SH-SY5Y (cell line): Measurements from ENCODE around the gene PRSS36.

Experiments used
- GATA2 ChIP-seq: IDR thresholded peaks from 2 replicates; pipeline ENCODE4 v1.6.1; 2011; ENCODE audit warnings: mild to moderate bottlenecking, low read depth, low read length
- GATA3 ChIP-seq: IDR thresholded peaks from 2 replicates; pipeline ENCODE4 v1.6.1; 2011; ENCODE audit warnings: low read depth, mild to moderate bottlenecking, low read length, moderate library complexity

Gene PRSS36

DNA sequence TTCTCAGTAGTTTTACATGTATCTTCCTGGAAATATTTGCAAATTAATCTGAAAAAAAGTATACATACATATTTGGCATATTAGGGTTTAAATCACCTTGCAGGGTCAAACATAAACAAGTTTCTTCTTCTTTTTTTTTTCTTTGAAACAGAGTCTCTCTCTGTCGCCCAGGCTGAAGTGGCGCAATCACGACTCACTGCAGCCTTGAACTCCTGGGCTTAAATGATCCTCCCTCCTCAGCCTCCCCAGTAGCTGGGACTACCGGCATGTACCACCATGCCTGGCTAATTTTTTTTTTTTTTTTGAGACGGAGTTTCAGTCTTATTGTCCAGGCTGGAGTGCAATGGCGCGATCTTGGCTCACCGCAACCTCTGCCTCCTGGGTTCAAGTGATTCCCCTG, 17.4 kb upstream of the PRSS36 start:
- TF ChIP-seq GATA2, result no peak
- TF ChIP-seq GATA3, result no peak

DNA sequence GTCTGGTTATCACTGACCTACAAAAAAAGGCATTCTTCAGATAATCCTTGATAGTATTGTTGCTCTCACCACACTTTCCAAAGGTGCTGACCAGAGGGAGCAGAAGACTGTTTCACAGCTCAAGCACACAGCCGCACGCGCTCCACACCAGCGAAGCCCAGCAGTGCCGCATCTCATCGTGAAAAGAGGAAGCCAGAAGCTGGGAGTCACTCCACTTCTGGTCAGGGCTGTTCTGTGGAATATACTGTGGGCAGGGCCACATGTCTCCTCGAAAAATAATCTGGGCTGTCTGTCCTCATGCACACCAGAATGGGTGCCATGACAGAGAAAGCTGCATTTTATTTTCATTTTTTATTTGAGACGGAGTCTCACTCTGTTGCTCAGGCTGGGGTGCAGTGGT, 7.3 kb upstream of the PRSS36 start:
- TF ChIP-seq GATA3 (no peak), GATA2 (no peak)

DNA sequence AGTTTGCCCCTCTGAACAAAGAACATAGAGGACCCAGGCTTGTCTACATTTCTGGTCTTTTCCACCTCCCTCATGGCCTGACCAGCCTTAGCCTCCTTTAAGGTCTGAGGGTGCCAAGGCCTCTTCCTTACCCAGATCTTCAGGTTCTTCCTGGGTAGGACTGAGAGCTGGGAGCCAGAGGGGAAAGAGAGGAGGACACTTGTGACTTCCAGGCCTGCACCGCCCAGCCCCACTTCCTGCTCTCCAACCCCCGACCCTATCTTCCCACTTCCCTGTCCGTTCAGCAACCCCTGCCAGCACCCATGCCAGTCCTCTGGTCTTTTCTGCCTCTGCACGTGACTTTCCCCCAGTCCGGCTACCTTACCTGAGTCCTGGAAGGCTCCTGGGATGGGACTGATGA, 534 bp downstream of the PRSS36 start:
- TF ChIP-seq GATA3 (no peak), GATA2 (no peak)

DNA sequence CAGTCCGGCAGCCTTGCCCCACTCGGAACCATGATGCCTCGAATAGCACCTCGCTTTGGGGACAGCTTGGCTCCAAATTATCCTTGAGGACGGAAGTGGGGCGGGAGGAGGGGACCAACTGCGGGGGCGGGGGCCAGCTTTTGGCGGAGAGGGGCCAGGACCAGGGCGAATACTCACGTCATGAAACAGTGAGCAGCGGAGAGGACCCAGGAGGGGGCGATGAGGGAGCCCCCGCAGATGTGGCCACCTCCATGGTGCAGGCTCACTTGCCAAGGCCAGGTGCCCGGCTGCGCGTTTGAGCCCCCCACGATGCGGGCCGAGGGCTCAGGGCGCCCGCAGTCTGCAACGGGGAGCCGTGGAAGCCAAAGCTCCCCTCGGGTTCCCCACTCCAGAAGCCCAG, 970 bp downstream of the PRSS36 start:
- TF ChIP-seq GATA2 (no peak), GATA3 (no peak)

DNA sequence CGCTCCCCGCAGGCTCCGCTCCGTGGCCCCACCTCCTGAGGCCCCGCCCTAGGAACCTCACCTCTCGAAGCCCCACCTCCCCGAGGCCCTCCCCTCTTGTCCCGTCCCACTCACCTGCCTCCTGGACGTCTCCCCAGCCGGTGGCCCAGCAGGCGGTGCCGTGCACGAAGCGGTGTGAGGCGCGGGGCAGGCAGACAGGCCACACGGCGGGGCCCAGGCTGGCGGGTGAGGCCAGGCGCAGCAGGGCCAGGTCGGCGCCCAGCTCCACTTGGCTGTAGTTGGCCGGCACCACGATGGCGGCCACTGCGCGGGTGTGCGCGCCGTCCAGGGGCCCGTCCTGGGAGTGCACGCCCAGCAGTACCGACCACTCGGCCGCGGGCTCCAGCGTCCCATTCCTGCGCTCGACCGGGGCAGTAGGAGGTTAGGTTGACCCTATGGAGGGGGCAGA, 1.6 kb downstream of the PRSS36 start:
- no peak for TF ChIP-seq GATA2
- no peak for TF ChIP-seq GATA3

DNA sequence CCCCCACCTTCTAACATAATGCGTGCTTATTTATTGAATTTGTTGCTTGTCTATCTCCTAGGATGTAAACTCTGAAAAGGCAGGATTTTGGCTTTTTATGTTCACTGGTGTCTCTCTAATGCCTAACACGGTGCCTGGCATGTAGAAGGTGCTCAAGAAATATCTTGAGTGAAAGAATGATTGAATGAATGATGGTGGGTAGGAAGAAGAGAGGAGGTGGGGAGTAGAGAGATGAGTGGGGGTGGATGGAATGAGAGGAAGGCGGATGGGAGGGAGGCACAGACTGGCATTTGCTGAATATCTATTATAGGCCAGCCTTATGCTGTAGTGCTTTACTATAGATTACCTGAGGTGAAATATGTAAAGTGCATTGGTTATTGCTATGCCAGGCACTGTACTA, 2.3 kb downstream of the PRSS36 start:
- TF ChIP-seq GATA3, result no peak
- TF ChIP-seq GATA2, result no peak

DNA sequence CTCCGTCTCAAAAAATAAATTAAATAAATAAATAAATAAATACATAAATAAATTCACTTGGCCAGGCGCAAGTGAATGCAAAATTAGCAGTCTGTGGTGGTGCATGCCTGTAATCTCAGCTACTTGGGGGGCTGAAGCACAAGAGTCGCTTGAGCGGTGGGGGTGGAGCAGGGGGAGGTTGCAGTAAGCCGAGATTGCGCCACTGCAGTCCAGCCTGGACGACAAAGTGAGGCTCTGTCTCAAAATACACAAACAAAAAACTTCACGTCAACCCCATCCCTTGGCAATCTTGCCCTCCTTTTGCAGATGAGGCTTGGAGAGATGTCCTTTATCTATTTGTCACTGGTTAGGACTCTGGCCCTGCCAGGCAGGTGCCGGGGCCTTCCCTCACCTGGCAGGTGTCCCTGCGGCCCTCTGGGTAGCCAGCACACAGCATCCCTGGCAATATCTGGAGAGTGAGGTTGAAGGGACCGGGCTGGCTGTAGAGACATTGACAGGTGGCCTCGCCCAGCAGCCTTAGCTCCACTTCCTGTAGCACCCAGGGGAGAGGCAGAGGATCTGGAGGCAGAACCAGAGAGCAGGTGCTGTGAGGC, 4.4 kb downstream of the PRSS36 start:
- TF ChIP-seq GATA3 (no peak), GATA2 (no peak)

DNA sequence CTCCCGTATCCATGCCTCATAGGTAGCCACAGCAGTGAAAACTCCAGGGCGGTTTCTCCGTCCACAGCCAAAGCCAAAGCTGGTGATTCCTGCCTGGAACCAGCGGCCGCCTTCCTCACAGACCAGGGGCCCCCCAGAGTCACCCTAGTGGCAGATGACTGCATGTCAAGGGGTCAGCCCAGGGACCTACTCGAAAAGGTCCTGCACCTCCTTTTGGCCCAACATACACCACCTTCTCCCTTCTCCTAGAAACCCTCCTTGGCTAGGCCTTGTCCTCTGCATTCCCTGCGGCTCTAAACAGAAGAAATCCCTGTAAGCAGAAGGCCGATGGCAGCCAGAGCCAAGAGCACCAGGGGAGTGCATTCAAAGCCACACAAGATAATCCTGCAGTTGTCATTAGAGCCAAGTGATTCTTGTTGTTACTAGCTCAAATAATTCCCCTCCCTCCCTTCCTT, 6.1 kb downstream of the PRSS36 start:
- no peak for TF ChIP-seq GATA3
- no peak for TF ChIP-seq GATA2

DNA sequence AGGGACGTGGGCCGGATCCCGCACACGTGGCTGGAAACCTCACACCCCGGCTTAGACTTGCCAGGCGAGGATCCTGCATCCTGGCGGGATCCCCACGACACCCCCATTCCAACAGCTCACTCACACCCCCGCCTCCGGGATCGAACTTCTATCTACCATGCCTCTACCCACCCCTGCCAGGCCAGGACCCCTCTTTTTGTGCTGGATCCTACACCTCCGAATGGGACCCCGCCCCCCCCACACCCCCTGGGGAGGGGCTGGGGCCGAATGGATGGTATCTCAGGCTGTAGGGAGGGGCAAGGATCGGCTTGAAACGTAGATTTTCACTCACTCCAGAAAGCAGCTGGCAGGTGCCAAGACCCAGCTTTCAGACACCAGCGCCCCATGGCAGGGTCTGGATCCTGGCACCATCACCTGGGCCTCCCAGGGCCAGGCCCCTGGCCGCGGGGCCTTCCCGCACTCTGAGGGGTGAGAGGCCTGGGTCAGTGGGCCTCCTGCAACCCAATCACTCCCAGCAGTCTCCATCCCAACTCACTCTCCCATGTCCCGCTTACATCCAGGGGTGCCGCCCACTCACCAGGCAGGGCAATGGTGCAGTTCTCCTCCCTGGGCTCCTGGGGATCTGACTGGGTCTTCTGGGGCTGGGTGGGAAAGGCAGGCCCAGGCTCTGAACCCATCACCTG, 6.7 kb downstream of the PRSS36 start:
- TF ChIP-seq GATA2 (no peak), GATA3 (no peak)

DNA sequence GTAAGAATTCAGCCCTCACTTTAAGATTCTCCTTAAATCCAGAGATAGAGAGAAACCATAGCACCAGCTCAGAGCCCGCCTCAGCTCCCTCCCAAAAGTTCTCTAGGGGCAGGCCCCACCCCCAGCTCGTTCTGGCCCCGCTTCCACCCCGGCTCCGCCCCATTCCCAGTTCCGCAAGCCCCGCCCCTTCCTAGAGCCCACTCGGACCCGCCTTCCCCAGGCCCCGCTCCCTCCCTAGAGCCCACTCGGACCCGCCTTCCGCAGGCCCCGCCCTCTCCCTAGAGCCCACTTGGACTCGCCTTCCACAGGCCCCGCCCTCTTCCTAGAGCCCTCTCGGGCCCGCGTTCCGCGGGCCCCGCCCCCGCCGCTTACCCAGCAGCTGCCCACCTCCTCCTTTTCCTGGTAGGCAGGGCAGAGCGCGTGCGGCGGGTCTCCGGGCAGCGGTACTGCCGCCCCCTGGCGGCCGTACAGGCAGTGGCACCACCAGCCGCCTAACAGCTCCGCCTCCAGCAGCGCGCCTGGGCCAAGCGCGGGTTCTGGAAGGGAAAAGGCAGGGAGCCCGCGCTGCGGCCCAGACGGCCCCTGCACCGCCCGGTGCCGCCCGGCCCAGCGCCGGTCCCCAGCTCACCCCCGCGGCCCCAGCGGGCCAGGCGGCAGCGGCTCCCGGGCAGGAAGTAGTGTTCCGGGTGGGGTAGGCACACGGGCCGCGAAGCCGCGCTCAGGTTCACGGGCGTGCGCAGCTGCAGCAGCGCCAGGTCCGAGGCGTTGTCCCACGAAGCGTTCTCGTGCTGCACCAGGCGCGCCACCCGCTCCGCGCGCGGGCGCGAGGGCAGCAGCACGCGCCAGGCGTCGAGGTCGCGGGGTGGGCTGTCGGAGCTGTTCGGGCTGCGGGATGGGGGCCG, 7.5 kb downstream of the PRSS36 start:
- TF ChIP-seq GATA2 (no peak), GATA3 (no peak)

DNA sequence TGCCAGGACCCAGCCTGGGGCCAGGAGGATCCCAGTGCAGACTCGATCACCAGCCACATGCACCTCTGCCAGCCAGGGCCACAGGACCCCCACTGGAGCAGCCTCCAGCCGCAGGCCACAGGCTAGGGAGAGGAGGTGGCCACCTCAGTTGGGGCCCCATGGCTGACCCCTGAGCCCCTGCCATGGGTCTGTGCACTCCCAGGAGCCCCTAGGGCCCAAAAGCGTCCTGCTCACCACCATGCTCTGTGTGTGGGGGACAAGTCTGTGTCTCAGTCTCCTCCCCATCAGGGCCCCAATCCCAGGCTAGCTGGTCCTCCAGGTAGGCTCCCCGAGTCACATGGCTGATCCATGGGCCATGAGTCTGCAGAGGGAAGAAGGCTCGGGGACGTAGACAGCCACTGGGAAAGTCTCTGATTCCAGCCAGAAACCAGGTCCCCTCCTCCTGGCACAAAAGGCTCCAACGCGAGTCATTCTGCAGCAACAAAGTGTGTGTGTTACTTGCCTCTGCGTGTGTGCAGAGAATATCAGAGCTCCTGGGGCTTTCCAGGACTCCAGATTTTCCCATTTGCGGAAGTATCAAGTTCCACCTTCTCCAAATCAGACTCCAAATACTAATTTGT, 8.3 kb downstream of the PRSS36 start:
- no peak for TF ChIP-seq GATA3
- TF ChIP-seq GATA2, result no peak

DNA sequence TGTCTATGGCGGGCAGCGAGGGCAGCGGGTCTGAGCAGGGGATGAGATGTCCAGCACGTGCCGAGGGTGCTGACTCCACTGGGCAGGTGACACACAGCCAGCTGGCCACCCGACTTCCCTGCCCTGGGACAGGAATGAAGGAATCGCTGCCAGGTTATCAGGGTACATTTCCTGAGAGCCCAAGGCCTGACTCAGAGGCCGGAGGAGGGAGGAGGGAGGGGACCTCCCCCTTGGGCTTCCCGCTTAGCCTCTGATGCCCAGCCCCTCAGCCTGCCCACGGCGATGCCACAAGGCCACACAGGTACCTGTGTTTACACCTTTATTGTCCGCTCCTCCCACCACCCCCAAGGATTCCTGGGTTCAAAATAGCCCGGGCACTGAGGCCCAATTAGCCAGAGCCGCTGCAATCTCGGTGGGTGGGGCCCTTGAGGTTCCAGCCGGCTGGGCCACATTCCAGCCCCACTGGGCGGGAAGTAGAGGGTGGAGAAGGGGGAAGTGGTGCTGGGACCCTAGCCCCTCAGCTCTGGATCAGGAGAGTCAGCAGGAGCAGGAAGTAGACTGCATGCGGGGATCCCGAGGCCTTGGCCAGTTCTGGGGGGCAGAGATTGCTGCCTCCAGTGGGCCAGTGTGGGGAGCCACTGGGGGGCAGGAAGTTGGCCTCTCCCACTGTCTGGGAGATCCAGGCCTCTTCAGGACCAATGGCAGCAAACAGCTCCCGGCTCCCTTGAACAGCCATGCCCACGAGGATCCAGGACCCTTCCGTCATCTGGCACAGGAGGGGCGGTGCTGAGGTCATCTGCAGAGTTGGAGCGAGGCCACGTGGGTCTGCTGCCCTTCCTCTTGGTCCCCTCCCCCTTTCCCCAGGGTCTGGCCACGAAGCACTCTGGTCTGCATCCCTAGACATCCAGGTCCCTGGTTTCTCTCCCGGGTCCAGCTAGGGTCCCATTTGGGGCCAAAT, 11.0 kb downstream of the PRSS36 start:
- TF ChIP-seq GATA3, result no peak
- no peak for TF ChIP-seq GATA2

DNA sequence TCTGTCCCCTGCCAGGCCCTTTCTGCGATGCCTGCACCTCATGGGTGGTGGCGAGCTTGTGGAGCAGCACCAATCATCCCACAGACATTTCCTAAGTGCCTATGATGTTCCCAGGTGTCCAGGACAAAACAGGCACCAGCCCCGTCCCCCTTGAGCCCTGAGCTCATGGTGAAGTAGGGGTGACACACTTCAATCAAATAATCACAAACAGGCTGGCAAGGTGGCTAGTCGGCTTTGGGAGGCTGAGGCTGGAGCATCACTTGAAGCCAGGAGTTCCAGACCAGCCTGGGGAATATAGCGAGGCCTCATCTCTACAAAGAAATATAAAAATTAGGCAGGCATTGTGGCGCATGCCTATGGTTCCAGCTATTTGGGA, 13.6 kb downstream of the PRSS36 start:
- TF ChIP-seq GATA3 (no peak), GATA2 (no peak)
